Amygdala (tissue), 56 donors: Measurements from ENCODE around the gene GCM1.

Experiments used
- DNase-seq, 56 donors: peaks; one replicate each; lab custom pipeline; 2025; lab: John Stamatoyannopoulos, UW

GCM1 gene

DNA sequence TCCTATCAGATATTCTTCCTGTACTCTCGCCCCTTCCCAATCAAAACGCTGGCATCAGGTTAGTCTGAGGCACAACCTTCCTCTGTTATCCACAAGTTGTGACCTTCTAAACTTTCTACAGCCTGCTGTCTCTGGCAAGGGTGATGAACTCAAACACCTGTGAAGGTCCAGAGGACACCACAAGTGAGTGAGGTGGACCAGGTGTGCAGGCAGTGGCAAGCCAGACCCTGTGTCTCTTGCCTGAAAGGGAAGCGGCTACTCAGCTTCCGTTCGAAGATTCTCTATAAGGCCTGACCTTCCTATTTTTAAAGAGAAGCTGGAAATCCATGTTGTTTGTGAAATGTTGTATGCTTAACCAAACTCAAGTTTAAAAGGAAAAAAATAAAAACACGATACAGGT, 36.8 kb downstream of the GCM1 start:
- DNase-seq, result no peak

DNA sequence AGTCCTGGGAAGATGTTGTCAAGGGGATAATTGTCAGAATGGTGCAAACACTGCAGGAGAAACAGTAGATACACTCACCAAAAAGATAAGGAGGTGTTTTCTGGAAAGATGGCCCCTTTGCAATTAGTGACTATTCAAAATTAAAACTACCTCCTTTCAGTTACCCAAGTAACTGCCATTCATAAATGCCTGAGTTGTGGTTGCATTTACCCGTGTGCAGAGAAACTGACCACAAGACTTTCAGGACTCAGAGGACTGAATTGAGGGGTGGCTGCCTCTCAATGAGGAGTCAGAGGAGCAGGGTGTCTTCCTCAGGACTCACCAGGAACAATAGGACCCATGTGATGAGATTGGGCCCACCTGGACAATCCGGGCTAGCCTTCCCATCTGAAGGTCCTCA, 39.0 kb downstream of the GCM1 start:
- DNase-seq, result no peak

DNA sequence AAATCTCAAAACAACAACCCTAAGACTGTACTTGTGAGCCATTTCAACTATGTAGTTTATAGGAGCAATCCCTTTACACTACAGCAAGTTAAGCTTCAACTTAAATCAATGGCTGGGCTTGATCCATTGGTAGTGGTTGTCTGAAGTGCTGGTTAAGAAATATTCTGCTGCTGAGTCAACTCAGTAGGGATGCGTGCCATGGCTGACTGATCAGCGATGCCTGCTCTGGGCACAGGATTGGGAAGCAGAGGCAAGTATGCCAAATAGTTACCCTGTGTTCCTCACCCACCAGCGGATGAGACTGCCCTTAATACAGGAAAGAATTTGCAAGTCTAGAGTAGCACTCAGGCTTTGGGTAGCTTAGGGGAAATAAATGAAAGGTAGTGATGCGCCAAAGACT, 41.5 kb downstream of the GCM1 start:
- no peak for DNase-seq

- DNase-seq, result no peak
Observed at GRCh38 chr6:53104916-53105315, 43.7 kb downstream of the GCM1 start.

DNA sequence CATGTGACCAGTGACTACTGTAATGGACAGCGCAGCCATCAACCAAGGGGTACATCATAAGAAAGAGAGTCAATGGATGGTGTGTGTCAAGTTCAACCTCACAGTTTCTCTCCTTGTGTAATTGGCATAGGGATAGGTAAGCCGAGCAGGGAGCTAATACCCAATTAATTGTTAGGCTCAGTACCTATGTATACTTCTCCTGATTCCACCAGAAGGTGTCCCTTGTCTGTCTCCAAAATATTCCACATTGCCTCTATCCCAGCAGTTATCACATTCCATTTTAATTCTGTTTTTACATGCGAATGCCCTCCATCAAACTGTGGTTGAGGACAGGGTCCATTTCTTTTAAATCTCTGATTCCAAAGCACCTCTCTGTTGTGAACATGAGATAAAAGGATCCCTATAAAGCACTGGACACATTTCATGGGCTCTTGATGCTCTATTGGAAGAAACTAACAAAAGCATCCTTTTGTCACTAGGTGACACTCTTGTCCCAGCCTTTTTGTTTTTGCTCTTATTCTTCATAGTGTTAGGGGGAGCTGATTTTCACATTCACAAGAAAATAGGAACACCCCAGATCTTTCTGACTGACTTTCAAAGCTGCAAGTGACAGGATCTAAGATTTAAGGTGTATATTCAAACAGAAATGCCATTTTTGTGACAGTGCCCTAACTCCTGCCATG, 44.5 kb downstream of the GCM1 start:
- no peak for DNase-seq

DNA sequence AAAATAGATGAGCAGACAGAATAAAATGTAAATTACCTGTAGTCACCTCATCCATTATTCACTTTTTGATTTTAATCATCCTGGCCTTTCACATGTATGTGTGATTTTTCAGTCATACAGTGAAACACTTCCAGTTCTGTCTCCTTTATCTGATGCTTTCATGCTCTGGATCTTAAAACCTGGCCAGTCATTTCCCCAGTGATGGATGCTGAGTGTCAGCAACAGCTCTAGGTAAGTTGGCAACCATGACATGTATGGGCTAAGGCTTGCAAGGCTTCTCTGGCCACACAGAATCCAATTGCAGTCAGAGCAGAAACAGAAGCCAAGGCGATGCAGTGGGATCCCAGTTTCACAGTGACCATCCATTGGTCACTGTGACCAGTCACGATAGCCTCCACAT, 47.6 kb downstream of the GCM1 start:
- no peak for DNase-seq

GRCh38 chr6:53100561-53100960, 48.1 kb downstream of the GCM1 start:
- DNase-seq, result no peak

GRCh38 chr6:53095716-53096115, 52.9 kb downstream of the GCM1 start:
- DNase-seq, result no peak

DNA sequence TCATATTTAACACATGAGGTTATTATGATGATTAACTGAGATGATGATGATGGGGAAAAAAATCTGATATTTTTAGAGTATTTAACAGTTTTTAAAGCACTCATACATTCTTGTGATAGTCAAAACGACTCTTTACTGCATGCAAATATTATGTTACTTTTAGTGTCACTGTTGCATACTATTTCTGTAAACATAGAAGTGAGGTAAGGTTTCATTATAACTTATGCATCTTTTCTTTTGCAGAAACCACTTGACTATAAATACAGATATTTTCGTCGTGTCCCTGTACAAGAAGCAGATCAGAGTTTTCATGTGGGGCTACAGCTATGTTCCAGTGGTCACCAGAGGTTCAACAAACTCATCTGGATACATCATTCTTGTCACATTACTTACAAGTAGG, 53.4 kb downstream of the GCM1 start:
- DNase-seq, result no peak

DNA sequence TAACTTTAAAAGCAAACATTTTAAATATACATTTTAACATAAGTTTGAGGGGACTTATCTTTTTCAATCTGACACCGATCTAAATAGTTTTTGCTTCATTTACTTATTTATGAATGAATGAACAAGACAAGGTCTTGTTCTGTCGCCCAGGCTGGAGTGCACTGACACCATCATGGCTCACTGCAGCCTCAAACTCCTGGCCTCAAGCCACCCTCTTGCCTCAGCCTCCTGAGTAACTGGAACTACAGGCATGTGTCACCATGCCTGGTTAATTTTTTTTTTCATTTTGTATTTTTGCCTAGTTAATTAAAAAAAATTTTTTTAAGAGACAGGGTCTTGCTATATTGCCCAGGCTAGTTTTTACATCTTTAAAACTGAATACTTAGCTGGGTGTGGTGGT, 58.1 kb downstream of the GCM1 start:
- no peak for DNase-seq

DNA sequence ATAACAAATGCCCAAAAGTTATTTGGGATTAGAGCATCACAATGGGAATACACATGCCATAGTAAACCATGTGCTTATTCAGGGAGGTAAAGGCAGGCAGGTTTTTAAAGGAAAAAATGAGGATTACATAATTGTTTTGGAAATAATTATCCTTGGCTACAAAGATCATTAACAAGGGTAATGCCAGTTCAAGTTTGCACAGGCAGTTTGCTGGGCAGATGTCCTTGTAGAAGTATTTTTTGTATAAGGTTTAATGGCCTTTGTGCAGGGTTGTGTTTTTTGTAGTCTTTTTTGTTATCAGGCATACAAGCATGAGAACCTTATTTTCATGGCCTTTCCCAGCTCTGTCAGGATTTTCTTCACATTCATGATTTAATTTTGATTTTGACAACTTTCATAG, 58.7 kb downstream of the GCM1 start:
- no peak for DNase-seq

DNA sequence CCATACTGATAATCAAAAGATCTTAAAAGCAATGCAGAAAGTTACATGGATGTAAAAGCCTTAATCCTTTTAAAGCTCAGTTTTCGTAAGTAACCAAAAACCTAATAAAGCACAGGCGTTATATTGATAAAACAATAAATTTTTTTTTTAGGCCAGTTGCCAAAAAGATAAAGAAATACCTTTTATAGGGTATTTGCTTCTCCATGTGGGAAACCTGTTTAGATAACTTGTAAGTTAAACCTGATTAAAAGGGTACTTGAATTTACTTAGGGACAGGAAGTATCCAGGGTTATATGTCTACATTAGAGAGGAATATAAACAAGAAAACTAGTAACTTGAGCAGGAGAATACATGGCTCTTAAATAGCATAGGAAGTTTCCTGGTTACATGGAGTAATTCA, 62.3 kb downstream of the GCM1 start:
- no peak for DNase-seq

- no peak for DNase-seq
Observed at GRCh38 chr6:53080813-53081212, 67.8 kb downstream of the GCM1 start.
